VCaP (cell line): ENCODE results near the gene ABCA9.
"Not testable (repeated sequence)": the region's sequence is repeated elsewhere in the genome, so short reads cannot be mapped to it uniquely, and the experiment has no call there.

Experiments
- H3K27ac ChIP-seq: fragments of 450-650 bp; 2 replicates; pipeline ENCODE4 v1.5.1; 2017
- CTCF ChIP-seq: fragments of 450-650 bp; conservative IDR thresholded peaks from 2 replicates; pipeline ENCODE4 v1.5.1; 2017; ENCODE audit warnings: mild to moderate bottlenecking, moderate library complexity

ABCA9 gene

DNA sequence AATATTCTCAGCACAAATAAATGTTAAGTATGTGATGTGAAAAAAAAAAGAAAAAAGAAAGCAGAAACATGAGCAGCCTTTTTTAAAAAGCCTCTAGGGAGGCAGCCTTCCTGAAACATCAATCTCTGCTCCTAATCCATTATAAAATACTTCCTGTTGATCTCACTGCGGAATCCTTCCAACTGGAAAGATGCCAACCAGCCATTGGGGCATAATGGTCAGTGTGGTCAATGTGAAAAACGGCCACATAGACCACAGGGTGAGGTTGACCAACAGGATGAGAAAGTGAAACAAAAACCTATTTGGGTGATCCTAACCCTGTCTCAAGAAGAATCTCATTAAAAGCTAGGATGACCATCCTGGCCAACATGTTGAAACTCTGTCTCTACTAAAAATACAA lies 79.4 kb downstream of the ABCA9 start:
- TF ChIP-seq CTCF: no peak
- no peak overlapping the region for H3K27ac ChIP-seq

- no peak for TF ChIP-seq CTCF
- H3K27ac ChIP-seq: no peak overlapping the region
Measured at GRCh38 chr17:68973098-68973846, 87.5 kb downstream of the ABCA9 start.

DNA sequence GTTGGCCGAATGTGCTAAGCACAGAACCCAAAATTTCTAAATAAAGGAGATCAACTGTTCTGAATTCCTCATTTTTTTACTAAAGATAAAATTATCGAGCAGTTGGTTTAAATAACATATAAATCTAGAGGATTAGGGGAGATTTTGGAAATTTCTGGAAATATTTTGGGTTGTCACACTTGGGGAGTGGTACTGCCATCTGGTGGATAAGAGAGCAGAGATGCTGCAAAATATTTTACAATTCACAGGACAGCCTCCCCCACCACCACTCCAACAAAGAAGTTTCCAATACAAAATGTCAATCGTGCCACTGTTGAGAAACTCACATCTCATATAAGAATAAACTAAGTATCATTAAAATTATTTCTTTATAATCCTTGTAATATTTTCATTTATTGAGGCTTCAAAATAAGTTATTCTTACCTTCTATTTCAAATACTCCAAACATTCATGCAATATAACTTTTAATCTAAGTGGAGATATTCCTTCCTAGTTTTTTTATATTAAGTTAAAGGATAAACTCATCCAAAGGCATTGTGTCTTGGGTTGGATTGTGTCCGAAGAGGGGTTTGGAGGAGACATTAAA lies 88.5 kb downstream of the ABCA9 start:
- H3K27ac ChIP-seq: no peak overlapping the region
- TF ChIP-seq CTCF: peak; percentile 83

- H3K27ac ChIP-seq: no peak overlapping the region
- TF ChIP-seq CTCF: no peak
Measured at GRCh38 chr17:68969101-68969500, 91.6 kb downstream of the ABCA9 start.

DNA sequence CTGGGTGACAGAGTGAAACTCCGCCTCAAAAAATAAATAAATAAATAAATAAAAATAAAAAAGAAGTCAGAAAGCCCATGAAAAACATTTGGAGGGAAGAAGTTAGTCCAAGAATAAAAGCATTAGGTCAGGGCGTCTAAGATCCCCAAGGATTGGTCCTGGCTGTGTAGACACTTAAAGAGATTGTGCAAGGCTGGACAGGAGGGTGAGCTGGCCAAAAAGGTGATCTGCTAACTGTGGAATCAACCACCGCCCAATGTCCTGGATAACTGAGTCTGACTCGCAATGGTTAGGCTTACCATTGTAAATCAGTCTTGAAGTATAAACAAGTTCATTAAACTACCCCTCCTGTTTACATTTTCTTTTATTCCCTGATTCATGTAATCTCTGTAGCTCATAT lies 96.8 kb downstream of the ABCA9 start:
- no peak for TF ChIP-seq CTCF
- no peak overlapping the region for H3K27ac ChIP-seq

GRCh38 chr17:68961214-68961882 lies 99.4 kb downstream of the ABCA9 start:
- no peak for TF ChIP-seq CTCF
- H3K27ac ChIP-seq: no peak overlapping the region

DNA sequence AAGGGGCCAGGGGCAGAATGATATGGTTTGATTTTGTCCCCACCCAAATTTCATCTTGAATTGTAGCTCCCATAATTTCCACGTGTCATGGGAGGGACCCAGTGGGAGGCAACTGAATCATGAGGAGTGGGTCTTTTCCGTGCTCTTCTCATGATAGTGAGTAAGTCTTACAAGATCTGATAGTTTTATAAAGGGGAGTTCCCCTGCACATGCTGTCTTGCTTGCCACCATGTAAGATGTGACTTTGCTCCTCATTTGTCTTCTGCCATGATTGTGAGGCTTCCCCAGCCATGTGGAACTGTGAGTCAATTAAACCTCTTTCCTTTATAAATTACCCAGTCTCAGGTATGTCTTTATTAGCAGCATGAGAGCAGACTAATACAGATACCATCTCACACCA lies 101.6 kb downstream of the ABCA9 start:
- not testable (repeated sequence) for H3K27ac ChIP-seq

GRCh38 chr17:68957944-68958343 lies 102.8 kb downstream of the ABCA9 start:
- no peak for TF ChIP-seq CTCF
- H3K27ac ChIP-seq: no peak overlapping the region
